ENCODE results near the gene LDB2.

DNA sequence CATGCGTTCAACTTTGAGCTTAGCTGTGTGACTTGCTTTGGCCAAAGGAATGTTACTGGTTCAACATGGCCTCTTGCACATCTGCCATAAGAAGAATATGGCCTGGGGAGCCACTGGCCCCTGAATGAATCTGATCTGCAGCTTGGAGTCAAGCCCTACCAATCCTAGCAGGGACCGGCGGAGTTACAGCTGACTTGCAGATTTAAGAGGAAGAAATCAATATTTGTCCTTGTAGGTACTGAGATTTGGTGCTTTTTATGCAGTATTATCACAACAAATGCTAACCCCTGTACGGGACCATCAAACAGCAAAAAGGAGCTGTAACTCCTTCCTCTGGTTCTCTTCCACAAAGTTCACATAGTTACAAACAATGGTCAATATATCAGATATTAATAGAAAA is 252.0 kb downstream of the LDB2 start:
- TF ChIP-seq NANOG (IDR thresholded peaks at IDR 0.05; ENCODE audit: borderline replicate concordance) (no peak), POLR2AphosphoS5 (IDR thresholded peaks at IDR 0.05; ENCODE audit: low read depth) (no peak), EZH2phosphoT487 (IDR thresholded peaks at IDR 0.05; ENCODE audit: unreplicated experiment) (no peak), REST (IDR thresholded peaks at IDR 0.05; ENCODE audit: unreplicated experiment) (no peak), EZH2 (IDR thresholded peaks at IDR 0.05; ENCODE audit: low read depth, unreplicated experiment) (no peak), CREB1 (CRISPR knock-in tag; IDR thresholded peaks at IDR 0.05; ENCODE audit: low read depth) (no peak), STAT1 (IDR thresholded peaks at IDR 0.05; ENCODE audit: unreplicated experiment) (no peak), ZNF331 (CRISPR knock-in tag; IDR thresholded peaks at IDR 0.05; ENCODE audit: low read depth) (no peak), JUNB (IDR thresholded peaks at IDR 0.05; ENCODE audit: unreplicated experiment) (no peak)
- TF ChIP-seq, protein P1, sequence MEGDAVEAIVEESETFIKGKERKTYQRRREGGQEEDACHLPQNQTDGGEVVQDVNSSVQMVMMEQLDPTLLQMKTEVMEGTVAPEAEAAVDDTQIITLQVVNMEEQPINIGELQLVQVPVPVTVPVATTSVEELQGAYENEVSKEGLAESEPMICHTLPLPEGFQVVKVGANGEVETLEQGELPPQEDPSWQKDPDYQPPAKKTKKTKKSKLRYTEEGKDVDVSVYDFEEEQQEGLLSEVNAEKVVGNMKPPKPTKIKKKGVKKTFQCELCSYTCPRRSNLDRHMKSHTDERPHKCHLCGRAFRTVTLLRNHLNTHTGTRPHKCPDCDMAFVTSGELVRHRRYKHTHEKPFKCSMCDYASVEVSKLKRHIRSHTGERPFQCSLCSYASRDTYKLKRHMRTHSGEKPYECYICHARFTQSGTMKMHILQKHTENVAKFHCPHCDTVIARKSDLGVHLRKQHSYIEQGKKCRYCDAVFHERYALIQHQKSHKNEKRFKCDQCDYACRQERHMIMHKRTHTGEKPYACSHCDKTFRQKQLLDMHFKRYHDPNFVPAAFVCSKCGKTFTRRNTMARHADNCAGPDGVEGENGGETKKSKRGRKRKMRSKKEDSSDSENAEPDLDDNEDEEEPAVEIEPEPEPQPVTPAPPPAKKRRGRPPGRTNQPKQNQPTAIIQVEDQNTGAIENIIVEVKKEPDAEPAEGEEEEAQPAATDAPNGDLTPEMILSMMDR (conservative IDR thresholded peaks at IDR 0.05; ENCODE audit: low read depth in 2 of 2) = no peak
- TF ChIP-seq, protein P2, sequence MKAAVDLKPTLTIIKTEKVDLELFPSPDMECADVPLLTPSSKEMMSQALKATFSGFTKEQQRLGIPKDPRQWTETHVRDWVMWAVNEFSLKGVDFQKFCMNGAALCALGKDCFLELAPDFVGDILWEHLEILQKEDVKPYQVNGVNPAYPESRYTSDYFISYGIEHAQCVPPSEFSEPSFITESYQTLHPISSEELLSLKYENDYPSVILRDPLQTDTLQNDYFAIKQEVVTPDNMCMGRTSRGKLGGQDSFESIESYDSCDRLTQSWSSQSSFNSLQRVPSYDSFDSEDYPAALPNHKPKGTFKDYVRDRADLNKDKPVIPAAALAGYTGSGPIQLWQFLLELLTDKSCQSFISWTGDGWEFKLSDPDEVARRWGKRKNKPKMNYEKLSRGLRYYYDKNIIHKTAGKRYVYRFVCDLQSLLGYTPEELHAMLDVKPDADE (IDR thresholded peaks at IDR 0.05) = no peak
